ENCODE measurements around the gene RALA. TPM values are rescaled to one million over a fixed set of nuclear protein-coding genes. Genes with fewer than 3 reads are reported as not detected.
A peak's percentile ranks its signal among the peaks of the same experiment; 100 is the strongest.

RALA gene
- total RNA-seq, 6 experiments from 2014 or later, result 7.5 to 13.8 (median 12.4) TPM

GRCh38 chr7:39721919-39722597 lies 98.7 kb downstream of the RALA start:
- no peak for TF ChIP-seq CTCF (IDR thresholded peaks at IDR 0.05)
- TF ChIP-seq POLR2A (IDR thresholded peaks at IDR 0.05), result no peak
- intact Hi-C loops (cut with DNase I), result no loop called here
- Histone ChIP-seq H3K27ac (no peak overlapping the region), H3K9me3 (no peaks in the 10 kb centered on the region), H3K36me3 (no peaks in the 10 kb centered on the region), H3K27me3 (no peaks in the 10 kb centered on the region), H3K4me3 (no peak overlapping the region), H3K4me1 (no peaks in the 10 kb centered on the region)
- DNase-seq, result no peak
- 93% methylated on average over 13 of the region's 17 CpGs for WGBS (ENCODE audit: insufficient coverage, low coverage, low lambda C conversion rate, missing lambda C conversion rate)
- ATAC-seq, result no peak

DNA sequence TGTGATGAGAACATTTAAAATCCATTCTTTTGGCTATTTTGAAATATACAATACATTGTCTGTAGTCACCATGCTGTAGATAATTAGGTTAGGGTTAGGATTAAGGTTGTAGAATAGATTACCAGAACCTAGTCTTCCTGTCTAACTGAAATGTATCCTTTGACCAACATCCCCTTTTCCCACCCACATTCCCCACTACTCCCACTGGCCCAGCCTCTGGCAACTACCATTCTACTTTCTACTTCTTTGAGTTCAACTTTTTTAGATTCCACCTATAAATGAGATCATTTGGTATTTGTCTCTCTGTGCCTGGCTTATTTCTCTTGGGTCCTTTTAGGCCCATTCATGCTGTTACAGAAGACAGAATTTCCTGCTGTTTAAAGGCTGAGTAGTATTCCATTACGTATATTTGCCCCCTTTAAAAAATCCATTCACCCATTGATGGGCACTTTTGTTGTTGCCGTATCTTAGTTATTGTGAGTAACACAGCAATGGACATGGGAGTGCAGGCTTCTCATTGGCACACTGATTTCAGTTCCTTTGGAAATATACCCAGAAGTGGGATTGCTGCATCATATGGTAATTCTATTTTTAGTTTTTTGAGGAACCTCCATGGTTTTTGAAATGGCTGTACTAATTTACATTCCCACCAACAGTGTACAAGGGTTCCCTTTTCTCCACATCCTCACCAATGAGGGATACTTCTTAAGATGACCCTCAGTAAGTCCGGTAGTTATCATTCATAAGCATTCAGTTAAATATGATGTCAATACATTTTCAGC lies 104.0 kb downstream of the RALA start:
- H3K9me3 ChIP-seq, result no peaks in the 10 kb centered on the region
- ATAC-seq, result peak in 1 of 4 donors; percentile 34
- WGBS (ENCODE audit: insufficient coverage, low coverage, low lambda C conversion rate, missing lambda C conversion rate), result 71% methylated on average over 3 of the region's 3 CpGs

DNA sequence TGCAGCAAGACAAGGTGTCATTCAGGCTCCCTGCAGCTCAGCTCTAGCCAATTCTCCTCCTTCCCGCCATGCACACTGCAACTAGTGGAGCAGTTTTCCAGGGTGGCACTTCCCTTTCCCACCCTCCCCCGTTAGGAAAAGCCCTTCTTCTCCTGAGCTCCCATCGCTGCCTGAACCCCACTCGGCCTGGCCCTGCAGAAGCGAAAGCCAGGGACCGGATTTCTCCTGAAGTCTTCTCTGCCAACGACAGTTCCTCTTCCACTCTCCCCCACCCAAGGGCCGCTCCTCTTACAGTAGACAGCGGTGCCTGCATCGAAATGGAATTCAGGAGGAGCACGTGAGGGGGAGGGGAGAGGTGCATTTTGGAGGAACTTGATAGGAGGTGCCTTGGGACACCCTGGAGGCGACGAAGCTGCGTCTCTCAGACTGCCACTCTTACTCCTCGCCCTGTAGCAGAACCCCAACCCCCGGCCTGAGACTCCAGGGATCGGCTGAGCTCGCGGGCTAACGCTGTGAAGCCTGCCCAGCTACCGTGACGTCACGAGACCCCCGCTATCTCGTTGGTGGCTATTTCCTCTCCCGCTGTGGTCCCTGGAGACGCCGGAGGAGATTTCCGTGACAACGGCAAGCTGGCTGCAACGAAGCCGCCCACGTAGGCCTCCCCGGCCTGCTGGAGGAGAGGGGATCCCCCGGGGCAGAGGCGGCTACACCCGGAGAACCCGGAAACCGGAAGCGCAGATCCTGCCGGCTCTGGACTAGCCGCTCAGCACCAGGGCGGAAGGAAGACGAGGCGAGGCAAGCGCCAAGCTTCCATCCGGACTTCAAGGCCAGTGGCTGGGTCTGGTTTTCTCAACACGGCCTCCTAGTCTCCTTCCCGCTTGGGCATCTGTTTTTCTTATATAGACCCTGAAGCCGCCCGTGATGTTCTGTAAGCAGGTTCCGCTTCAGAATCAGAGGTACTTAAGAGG lies 109.7 kb downstream of the RALA start:
- Histone ChIP-seq H3K36me3 (no peaks in the 10 kb centered on the region), H3K4me1 (peaks cover 0 to 11% (median 3%) of the 10 kb centered on the region in 4 donors), H3K27ac (peak overlapping the region; percentile 3 to 45 (median 39)), H3K27me3 (no peaks in the 10 kb centered on the region), H3K9me3 (no peaks in the 10 kb centered on the region), H3K4me3 (peak overlapping the region; percentile 19 to 67 (median 62))
- intact Hi-C loops (cut with DNase I), result no loop called here
- peak; percentile 93 to 97 (median 94) for ATAC-seq
- 16% methylated on average over 9 of the region's 52 CpGs for WGBS (ENCODE audit: insufficient coverage, low coverage, low lambda C conversion rate, missing lambda C conversion rate)
- peak; percentile 90 to 95 (median 91) for DNase-seq
- TF ChIP-seq CTCF (IDR thresholded peaks at IDR 0.05) (no peak), POLR2A (IDR thresholded peaks at IDR 0.05) (peak; percentile 22)

More for the DNA sequence above, 104.0 kb downstream of the RALA start:
- Histone ChIP-seq H3K36me3 (no peaks in the 10 kb centered on the region), H3K27ac (no peak overlapping the region), H3K27me3 (no peaks in the 10 kb centered on the region), H3K4me3 (no peak overlapping the region), H3K4me1 (peaks cover 0 to under 1% (median 0%) of the 10 kb centered on the region in 4 donors)
- no peak for DNase-seq
- intact Hi-C loops (cut with DNase I), result no loop called here
- TF ChIP-seq CTCF (IDR thresholded peaks at IDR 0.05) (no peak), POLR2A (IDR thresholded peaks at IDR 0.05) (no peak)

GRCh38 chr7:39733881-39734632 lies 110.7 kb downstream of the RALA start:
- intact Hi-C loops (cut with DNase I), result no loop called here
- no peaks in the 10 kb centered on the region for H3K9me3 ChIP-seq
- WGBS (ENCODE audit: insufficient coverage, low coverage, low lambda C conversion rate, missing lambda C conversion rate), result 29% methylated on average over 7 of the region's 8 CpGs
- no peaks in the 10 kb centered on the region for H3K27me3 ChIP-seq
- peak overlapping the region; percentile 19 to 67 (median 62) for H3K4me3 ChIP-seq
- TF ChIP-seq CTCF (IDR thresholded peaks at IDR 0.05) (no peak), POLR2A (IDR thresholded peaks at IDR 0.05) (no peak)
- peaks cover 0 to 11% (median 3%) of the 10 kb centered on the region in 4 donors for H3K4me1 ChIP-seq
- DNase-seq, result no peak
- H3K27ac ChIP-seq, result peak overlapping the region in 2 of 3 donors; percentile 3 to 39
- no peak for ATAC-seq
- H3K36me3 ChIP-seq, result no peaks in the 10 kb centered on the region
